Activated naive CD8-positive, alpha-beta T cell treated with anti-CD3 and anti-CD28 coated beads, Interleukin-2, amount 10 ng/mL, durations not matched to agents 7 days and 5 days (primary cell): ENCODE results near the gene ADGRA1. TPM values are rescaled to one million over a fixed set of nuclear protein-coding genes. Genes with fewer than 3 reads are reported as not detected.

Experiments used
- ATAC-seq: fragments of 150-1000 bp; cut with Tn5 transposase; one replicate; pipeline ENCODE4 v1.10.0; 2021; ENCODE audit warnings: low read depth, moderate library complexity
- POLR2A ChIA-PET: fragments of 350-600 bp; sonication (Branson Sonifier 250); formaldehyde crosslinking; loops from one replicate; lab custom pipeline; 2021; ENCODE audit warnings: antibody characterized with exemption; lab: Charles Lee
- DNase-seq: peaks from one replicate; pipeline ENCODE4 v3.0.0; 2021
- H3K27ac Mint-ChIP-seq: one replicate; pipeline ENCODE4 v1.8.0; 2022; ENCODE audit warnings: mild to moderate bottlenecking, mixed read lengths
- H3K27me3 Mint-ChIP-seq: one replicate; pipeline ENCODE4 v1.8.0; 2022; ENCODE audit warnings: mild to moderate bottlenecking, moderate library complexity, mixed read lengths
- H3K36me3 Mint-ChIP-seq: one replicate; pipeline ENCODE4 v1.8.0; 2021; ENCODE audit warnings: mild to moderate bottlenecking, mixed read lengths
- H3K4me1 Mint-ChIP-seq: one replicate; pipeline ENCODE4 v1.8.0; 2021; ENCODE audit warnings: mixed read lengths
- H3K4me3 Mint-ChIP-seq: one replicate; pipeline ENCODE4 v1.8.0; 2022; ENCODE audit warnings: mild to moderate bottlenecking, moderate library complexity, mixed read lengths
- H3K9me3 Mint-ChIP-seq: one replicate; pipeline ENCODE4 v1.8.0; 2021; ENCODE audit warnings: mixed read lengths
- total RNA-seq, 2 experiments: library from RNA; stranded (reverse); gene quantifications; one replicate each; pipeline ENCODE4 v1.2.3, GENCODE V29; 2021

ADGRA1 gene
- total RNA-seq, 2 experiments from 2014 or later = not detected

- peaks cover 19% of the 10 kb centered on the region for H3K27me3 Mint-ChIP-seq
- POLR2A ChIA-PET = no interaction called here
- no peaks in the 10 kb centered on the region for H3K9me3 Mint-ChIP-seq
- H3K36me3 Mint-ChIP-seq = no peaks in the 10 kb centered on the region
- DNase-seq (no peak), ATAC-seq (no peak)
- no peak overlapping the region for H3K4me3 Mint-ChIP-seq
- H3K27ac Mint-ChIP-seq = no peak overlapping the region
- H3K4me1 Mint-ChIP-seq = no peaks in the 10 kb centered on the region
These were observed 70.1 kb downstream of the ADGRA1 start for GRCh38 chr10:133157662-133158436.

- H3K36me3 Mint-ChIP-seq = no peaks in the 10 kb centered on the region
- DNase-seq (no peak), ATAC-seq (no peak)
- no peak overlapping the region for H3K27ac Mint-ChIP-seq
- H3K9me3 Mint-ChIP-seq = no peaks in the 10 kb centered on the region
- H3K27me3 Mint-ChIP-seq = peaks cover 18% of the 10 kb centered on the region
- H3K4me1 Mint-ChIP-seq = no peaks in the 10 kb centered on the region
- H3K4me3 Mint-ChIP-seq = no peak overlapping the region
- POLR2A ChIA-PET = no interaction called here
These were observed 70.7 kb downstream of the ADGRA1 start for GRCh38 chr10:133158437-133158755.

GRCh38 chr10:133158756-133159610 is 71.3 kb downstream of the ADGRA1 start:
- ATAC-seq (no peak), DNase-seq (no peak)
- Mint-ChIP-seq H3K27ac (no peak overlapping the region), H3K4me3 (no peak overlapping the region), H3K9me3 (no peaks in the 10 kb centered on the region), H3K36me3 (no peaks in the 10 kb centered on the region), H3K27me3 (peaks cover 18% of the 10 kb centered on the region), H3K4me1 (no peaks in the 10 kb centered on the region)
- POLR2A ChIA-PET = no interaction called here

GRCh38 chr10:133159611-133159949 is 71.9 kb downstream of the ADGRA1 start:
- no peak overlapping the region for H3K4me3 Mint-ChIP-seq
- no peaks in the 10 kb centered on the region for H3K4me1 Mint-ChIP-seq
- ATAC-seq (no peak), DNase-seq (no peak)
- POLR2A ChIA-PET = no interaction called here
- peaks cover 15% of the 10 kb centered on the region for H3K27me3 Mint-ChIP-seq
- no peak overlapping the region for H3K27ac Mint-ChIP-seq
- no peaks in the 10 kb centered on the region for H3K36me3 Mint-ChIP-seq
- H3K9me3 Mint-ChIP-seq = no peaks in the 10 kb centered on the region

GRCh38 chr10:133159950-133160825 is 72.5 kb downstream of the ADGRA1 start, which contains the start of gene KNDC1:
KNDC1 (plus strand) TSS chr10:133160219; CDS start chr10:133160468, 249 bp downstream.
- POLR2A ChIA-PET = interaction anchor here (0.6 kb wide), 1 partner anchor 187 kb away, joined by 3 read pairs; no protein-coding TSS in a partner anchor
- Mint-ChIP-seq H3K9me3 (no peaks in the 10 kb centered on the region), H3K36me3 (no peaks in the 10 kb centered on the region), H3K27ac (no peak within 1 kb of the TSS), H3K4me3 (no peak within 1 kb of the TSS), H3K27me3 (peaks cover 11% of the 10 kb centered on the region), H3K4me1 (no peaks in the 10 kb centered on the region)
- peak; percentile 67 for DNase-seq
- peak; percentile 67 for ATAC-seq

- POLR2A ChIA-PET = interaction anchor here (0.6 kb wide), 1 partner anchor 187 kb away, joined by 3 read pairs; no protein-coding TSS in a partner anchor
- H3K36me3 Mint-ChIP-seq = no peaks in the 10 kb centered on the region
- H3K4me3 Mint-ChIP-seq = no peak overlapping the region
- no peak overlapping the region for H3K27ac Mint-ChIP-seq
- ATAC-seq (no peak), DNase-seq (no peak)
- H3K4me1 Mint-ChIP-seq = no peaks in the 10 kb centered on the region
- H3K9me3 Mint-ChIP-seq = no peaks in the 10 kb centered on the region
- peaks cover 11% of the 10 kb centered on the region for H3K27me3 Mint-ChIP-seq
These were observed 73.2 kb downstream of the ADGRA1 start for GRCh38 chr10:133160826-133161471.

GRCh38 chr10:133161486-133162109 is 73.9 kb downstream of the ADGRA1 start:
- H3K9me3 Mint-ChIP-seq = no peaks in the 10 kb centered on the region
- peaks cover 11% of the 10 kb centered on the region for H3K27me3 Mint-ChIP-seq
- no peaks in the 10 kb centered on the region for H3K36me3 Mint-ChIP-seq
- no peak overlapping the region for H3K27ac Mint-ChIP-seq
- DNase-seq (no peak), ATAC-seq (no peak)
- POLR2A ChIA-PET = no interaction called here
- no peaks in the 10 kb centered on the region for H3K4me1 Mint-ChIP-seq
- H3K4me3 Mint-ChIP-seq = no peak overlapping the region

- no peak for ATAC-seq
- POLR2A ChIA-PET = no interaction called here
- DNase-seq = no peak
- no peaks in the 10 kb centered on the region for H3K9me3 Mint-ChIP-seq
- H3K4me3 Mint-ChIP-seq = no peak overlapping the region
- H3K27ac Mint-ChIP-seq = no peak overlapping the region
- no peaks in the 10 kb centered on the region for H3K4me1 Mint-ChIP-seq
- H3K36me3 Mint-ChIP-seq = no peaks in the 10 kb centered on the region
- peaks cover 11% of the 10 kb centered on the region for H3K27me3 Mint-ChIP-seq
These were observed 74.6 kb downstream of the ADGRA1 start for GRCh38 chr10:133162178-133162909.

- Mint-ChIP-seq H3K27ac (no peak overlapping the region), H3K36me3 (no peaks in the 10 kb centered on the region), H3K27me3 (peaks cover 11% of the 10 kb centered on the region), H3K4me1 (no peaks in the 10 kb centered on the region), H3K4me3 (no peak overlapping the region), H3K9me3 (no peaks in the 10 kb centered on the region)
- no peak for DNase-seq
- POLR2A ChIA-PET = no interaction called here
- no peak for ATAC-seq
These were observed 75.5 kb downstream of the ADGRA1 start for GRCh38 chr10:133162910-133163856.

GRCh38 chr10:133163889-133164815 is 76.4 kb downstream of the ADGRA1 start:
- Mint-ChIP-seq H3K9me3 (no peaks in the 10 kb centered on the region), H3K36me3 (no peaks in the 10 kb centered on the region), H3K27me3 (peaks cover 11% of the 10 kb centered on the region), H3K4me3 (no peak overlapping the region), H3K4me1 (no peaks in the 10 kb centered on the region), H3K27ac (no peak overlapping the region)
- no peak for DNase-seq
- POLR2A ChIA-PET = no interaction called here
- no peak for ATAC-seq
